NCI-H748 (cell line): ENCODE data around the gene TMEM139.
"Not testable (repeated sequence)": the region's sequence is repeated elsewhere in the genome, so short reads cannot be mapped to it uniquely, and the experiment has no call there.

Experiments used
- DNase-seq: peaks from one replicate; lab custom pipeline; 2025; ENCODE audit not compliant: unreplicated experiment; lab: John Stamatoyannopoulos, UW

The TMEM139 gene

GRCh38 chr7:143287935-143288826, 3.4 kb downstream of the TMEM139 start, which contains the start of gene CASP2:
Gene CASP2 (plus strand): TSS chr7:143288351. CDS start chr7:143288456, 105 bp downstream.
- peak; percentile 95 for DNase-seq

GRCh38 chr7:143288836-143289235, 4.1 kb downstream of the TMEM139 start:
- no peak for DNase-seq

- DNase-seq, result peak; percentile 11
Measured at GRCh38 chr7:143289421-143289820, 4.7 kb downstream of the TMEM139 start.

GRCh38 chr7:143289888-143290287, 5.1 kb downstream of the TMEM139 start:
- DNase-seq, result not testable (repeated sequence)

GRCh38 chr7:143290293-143290692, 5.5 kb downstream of the TMEM139 start:
- no peak for DNase-seq

- DNase-seq, result no peak
Measured at GRCh38 chr7:143292876-143293275, 8.1 kb downstream of the TMEM139 start.

GRCh38 chr7:143295870-143296269, 11.1 kb downstream of the TMEM139 start:
- DNase-seq, result no peak

- no peak for DNase-seq
Measured at GRCh38 chr7:143296686-143297085, 11.9 kb downstream of the TMEM139 start.

- DNase-seq, result no peak
Measured at GRCh38 chr7:143299346-143299745, 14.6 kb downstream of the TMEM139 start.

- peak; percentile 22 for DNase-seq
Measured at GRCh38 chr7:143299840-143300239, 15.1 kb downstream of the TMEM139 start.

GRCh38 chr7:143300959-143301935, 16.5 kb downstream of the TMEM139 start:
- no peak for DNase-seq

- no peak for DNase-seq
Measured at GRCh38 chr7:143303733-143304132, 19.0 kb downstream of the TMEM139 start.

GRCh38 chr7:143304938-143305337, 20.2 kb downstream of the TMEM139 start:
- no peak for DNase-seq

GRCh38 chr7:143305423-143306070, 20.8 kb downstream of the TMEM139 start:
- DNase-seq, result peak; percentile 47

GRCh38 chr7:143308632-143309031, 23.9 kb downstream of the TMEM139 start:
- no peak for DNase-seq

GRCh38 chr7:143314127-143314526, 29.4 kb downstream of the TMEM139 start:
- DNase-seq, result no peak

- no peak for DNase-seq
Measured at GRCh38 chr7:143315776-143316175, 31.0 kb downstream of the TMEM139 start, which contains the start of gene CLCN1. Gene CLCN1 (plus strand): TSS chr7:143316111. CDS start chr7:143316213, 102 bp downstream.

- DNase-seq, result no peak
Measured at GRCh38 chr7:143316492-143316891, 31.7 kb downstream of the TMEM139 start.

GRCh38 chr7:143318661-143319060, 33.9 kb downstream of the TMEM139 start:
- DNase-seq, result no peak

GRCh38 chr7:143320620-143321019, 35.9 kb downstream of the TMEM139 start:
- no peak for DNase-seq

- DNase-seq, result no peak
Measured at GRCh38 chr7:143321242-143321641, 36.5 kb downstream of the TMEM139 start.
